Hindlimb muscle (tissue), 1 donor: ENCODE measurements around the gene POLR2A. TPM values are rescaled to one million over a fixed set of nuclear protein-coding genes. Genes with fewer than 3 reads are reported as not detected.
A peak's percentile ranks its signal among the peaks of the same experiment; 100 is the strongest.

Experiments used
- DNase-seq: peaks from one replicate; pipeline ENCODE4 v3.0.0-alpha.2; 2013
- polyA plus RNA-seq: library from polyadenylated mRNA; unstranded; fragments of 120-200 nt; gene quantifications from one replicate; pipeline ENCODE4 v1.2.1, GENCODE V29; 2013; ENCODE audit not compliant: insufficient read length

Gene POLR2A
- polyA plus RNA-seq, result 70.0 TPM

DNA sequence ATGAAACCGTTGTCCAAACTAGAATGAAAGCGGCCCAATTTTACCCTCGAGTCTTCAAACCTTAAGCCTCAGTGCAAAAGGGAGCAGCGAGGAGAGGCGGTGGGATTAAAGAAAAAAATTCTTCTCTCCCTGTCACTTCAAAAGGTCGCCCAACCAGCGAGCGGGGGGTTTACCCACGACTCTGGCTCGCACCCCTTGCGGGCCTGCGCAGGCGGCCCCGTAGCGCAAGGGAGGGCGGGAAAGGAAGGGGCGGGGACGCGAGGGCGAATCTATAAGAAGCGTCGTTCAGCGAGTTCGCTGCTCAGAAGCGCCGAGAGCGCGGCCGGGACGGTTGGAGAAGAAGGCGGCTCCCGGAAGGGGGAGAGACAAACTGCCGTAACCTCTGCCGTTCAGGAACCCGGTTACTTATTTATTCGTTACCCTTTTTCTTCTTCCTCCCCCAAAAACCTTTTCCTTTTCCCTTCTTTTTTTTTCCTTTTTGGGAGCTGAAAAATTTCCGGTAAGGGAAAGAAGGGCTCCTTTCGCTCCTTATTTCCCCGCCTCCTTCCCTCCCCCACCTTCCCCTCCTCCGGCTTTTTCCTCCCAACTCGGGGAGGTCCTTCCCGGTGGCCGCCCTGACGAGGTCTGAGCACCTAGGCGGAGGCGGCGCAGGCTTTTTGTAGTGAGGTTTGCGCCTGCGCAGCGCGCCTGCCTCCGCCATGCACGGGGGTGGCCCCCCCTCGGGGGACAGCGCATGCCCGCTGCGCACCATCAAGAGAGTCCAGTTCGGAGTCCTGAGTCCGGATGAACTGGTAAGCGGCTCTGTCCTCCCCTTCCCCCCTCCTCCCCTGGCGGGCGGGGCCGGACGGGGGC lies at the start of gene POLR2A:
TSS of gene POLR2A (plus strand) at position 300 of the 852 bp plus-strand sequence.
- DNase-seq, result peak; percentile 99

DNA sequence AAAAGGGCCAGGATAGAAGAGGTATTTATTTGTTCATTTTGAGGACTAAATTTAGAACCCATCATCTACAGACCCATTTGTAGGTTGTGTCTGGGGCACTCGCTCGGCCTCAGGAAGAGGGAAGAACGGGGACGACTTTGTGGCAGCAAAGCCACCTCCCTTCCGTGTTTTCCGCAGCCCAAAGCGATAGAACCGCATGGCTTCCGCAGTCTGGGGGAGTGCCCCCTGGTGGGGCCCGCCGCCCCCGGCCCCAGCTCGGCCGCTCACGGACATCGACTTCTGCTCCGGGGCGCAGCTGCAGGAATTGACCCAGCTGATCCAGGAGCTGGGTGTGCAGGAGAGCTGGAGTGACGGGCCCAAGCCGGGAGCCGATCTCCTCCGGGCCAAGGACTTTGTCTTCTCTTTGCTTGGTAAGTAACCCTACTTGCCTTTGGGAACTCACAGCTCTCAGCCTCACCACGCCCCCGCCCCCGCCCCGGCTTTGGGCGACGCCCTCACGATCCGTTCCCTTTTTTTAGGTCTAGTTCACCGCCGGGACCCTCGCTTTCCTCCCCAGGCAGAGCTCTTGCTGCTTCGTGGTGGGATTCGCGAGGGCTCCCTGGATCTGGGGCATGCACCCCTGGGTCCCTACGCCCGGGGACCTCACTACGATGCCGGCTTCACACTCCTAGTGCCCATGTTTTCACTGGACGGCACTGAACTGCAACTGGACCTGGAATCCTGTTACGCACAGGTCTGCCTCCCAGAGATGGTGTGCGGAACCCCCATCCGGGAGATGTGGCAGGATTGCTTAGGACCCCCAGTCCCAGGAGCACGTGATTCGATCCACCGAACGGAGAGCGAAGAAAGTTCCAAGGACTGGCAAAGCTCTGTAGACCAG lies 48.2 kb upstream of the POLR2A start:
- DNase-seq, result no peak

DNA sequence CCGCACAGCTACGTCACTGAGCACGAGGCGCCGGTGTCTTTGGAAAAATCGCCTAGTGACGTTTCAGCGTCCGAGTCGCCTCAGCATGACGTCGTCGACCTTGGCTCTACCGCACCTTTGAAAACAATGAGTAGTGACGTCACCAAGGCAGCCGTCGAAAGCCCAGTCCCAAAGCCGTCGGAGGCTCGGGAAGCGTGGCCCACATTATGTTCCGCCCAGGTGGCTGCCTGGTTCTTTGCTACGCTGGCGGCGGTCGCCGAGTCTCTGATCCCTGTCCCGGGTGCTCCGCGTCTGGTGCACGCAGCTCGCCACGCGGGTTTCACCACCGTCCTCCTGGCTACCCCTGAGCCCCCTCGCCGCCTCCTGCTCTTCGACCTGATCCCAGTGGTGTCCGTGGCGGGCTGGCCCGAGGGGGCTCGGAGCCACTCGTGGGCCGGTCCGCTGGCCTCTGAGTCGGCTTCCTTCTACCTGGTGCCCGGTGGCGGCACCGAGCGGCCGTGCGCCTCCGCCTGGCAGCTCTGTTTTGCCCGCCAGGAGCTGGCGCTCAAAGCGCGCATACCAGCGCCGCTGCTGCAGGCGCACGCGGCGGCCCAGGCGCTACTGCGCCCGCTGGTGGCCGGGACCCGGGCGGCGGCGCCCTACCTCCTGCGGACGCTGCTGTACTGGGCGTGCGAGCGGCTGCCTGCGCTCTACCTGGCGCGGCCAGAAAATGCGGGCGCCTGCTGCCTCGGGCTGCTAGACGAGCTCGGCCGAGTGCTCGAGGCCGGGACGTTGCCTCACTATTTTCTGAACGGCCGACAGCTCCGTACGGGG lies 47.4 kb upstream of the POLR2A start:
- DNase-seq, result peak; percentile 82

DNA sequence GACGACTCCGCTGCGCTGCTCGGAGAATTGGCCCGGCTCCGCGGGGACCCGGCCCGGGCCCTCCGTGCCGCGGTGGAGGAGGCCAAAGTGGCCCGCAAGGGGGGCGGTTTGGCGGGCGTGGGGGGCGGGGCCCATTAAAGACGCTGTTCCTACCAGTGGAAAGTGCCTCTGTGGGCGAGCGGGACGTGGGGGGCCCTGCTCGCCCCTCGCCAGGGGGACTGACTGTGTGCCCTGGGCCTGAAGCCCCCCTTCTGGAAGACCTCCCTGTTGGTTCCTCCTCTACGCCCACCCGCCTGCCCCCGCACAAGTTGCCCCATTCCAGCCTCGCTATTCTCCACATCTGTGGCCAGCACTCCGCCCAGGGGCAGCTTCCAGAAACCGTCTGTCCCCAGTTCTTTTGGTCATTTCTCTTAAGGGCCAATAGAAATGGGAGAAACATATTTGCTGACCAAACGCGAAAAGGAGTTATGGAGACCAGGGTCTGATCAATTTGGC lies 46.8 kb upstream of the POLR2A start:
- no peak for DNase-seq

DNA sequence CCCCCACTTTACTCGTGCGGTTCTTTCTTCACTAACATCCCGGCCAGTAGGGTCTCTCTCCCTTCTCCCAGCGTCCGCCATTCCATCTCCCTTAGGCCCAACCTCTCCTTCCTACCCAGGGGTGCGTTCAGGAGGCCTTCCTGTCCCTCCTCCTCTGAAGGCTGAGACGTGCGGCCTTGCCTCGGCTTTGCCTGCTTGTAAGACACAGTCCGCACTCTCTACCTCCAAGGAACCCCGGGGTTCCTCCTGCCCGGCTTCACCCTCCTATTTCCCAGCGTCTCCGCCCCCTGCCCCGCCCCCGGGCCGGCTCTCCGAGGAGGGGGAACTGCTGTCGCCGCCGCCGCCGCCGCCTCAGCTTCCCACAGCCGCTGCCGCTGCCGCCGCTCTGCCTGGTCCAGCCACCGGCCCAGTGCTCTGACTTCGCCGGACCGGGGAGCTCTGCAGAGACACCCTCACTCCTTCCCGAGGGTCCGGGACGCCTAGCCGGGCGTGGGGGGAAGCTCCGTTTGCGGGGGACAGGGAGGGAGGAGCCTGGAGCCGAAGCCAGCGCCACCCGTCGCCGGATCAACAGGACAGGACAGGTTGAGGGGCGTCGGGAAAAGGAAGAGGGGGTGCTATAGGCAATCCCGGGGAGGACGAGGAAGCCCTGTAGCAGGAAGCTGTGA lies 46.1 kb upstream of the POLR2A start:
- DNase-seq, result no peak

DNA sequence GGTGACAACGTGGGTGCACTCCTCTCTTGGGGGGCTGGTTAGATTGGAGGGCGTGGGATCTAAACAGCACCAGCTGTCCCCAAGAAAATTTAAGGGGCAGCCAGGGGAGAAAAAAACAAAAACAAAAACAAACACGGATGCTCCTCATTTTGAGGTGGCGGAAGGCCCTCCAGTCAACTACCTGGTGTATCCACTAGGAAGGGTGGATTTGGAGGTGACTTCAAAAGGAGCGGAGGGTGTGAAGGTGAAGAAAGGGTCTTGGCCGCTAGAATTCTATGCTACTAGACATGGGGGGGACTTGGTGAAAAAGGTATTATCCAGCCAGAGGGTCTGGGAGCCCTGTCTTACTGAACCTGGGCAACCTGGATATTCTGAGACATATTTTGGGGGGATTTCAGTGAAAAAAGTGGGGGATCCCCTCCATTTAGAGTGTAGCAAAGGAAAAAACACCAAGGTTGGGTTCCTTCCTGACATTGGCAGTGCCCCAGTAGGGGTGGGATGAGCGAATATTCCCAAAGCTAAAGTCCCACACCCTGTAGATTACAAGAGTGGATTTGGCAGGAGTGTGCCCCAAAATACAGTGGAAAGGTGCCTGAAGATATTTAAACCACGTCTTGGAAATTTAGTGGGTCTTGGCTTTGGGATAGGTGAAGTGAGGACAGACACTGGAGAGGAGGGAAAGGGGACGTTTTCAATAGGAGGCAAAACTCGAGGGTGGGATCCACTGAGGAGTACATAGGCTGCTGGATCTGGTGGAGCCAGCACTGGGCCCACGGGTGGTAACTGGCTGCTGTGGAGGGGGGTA lies 45.3 kb upstream of the POLR2A start:
- no peak for DNase-seq

DNA sequence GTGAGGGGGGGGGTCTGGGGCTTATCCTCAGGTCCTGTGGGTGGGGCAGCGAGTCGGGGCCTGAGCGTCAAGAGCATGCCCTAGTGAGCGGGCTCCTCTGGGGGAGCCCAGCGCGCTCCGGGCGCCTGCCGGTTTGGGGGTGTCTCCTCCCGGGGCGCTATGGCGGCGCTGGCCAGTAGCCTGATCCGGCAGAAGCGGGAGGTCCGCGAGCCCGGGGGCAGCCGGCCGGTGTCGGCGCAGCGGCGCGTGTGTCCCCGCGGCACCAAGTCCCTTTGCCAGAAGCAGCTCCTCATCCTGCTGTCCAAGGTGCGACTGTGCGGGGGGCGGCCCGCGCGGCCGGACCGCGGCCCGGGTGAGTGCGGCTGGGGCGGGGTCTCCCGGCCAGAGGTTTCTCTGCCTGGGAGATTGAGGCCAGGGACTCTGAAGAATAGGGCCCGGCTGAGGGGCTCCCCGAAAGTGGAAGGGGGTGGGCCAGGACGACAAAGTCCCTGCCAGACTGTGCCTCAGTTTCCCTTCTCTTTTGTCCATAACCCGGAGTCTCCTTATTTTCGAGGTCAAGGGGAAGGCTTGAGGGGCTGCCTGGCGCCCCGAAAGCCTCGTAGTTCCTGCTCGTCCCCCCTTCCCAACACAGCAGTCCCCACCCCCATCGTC lies 44.6 kb upstream of the POLR2A start, which contains the start of gene FGF11:
TSS of gene FGF11 (plus strand) at position 51 of the 651 bp plus-strand sequence. CDS start at position 160, 109 bp downstream.
- no peak for DNase-seq

DNA sequence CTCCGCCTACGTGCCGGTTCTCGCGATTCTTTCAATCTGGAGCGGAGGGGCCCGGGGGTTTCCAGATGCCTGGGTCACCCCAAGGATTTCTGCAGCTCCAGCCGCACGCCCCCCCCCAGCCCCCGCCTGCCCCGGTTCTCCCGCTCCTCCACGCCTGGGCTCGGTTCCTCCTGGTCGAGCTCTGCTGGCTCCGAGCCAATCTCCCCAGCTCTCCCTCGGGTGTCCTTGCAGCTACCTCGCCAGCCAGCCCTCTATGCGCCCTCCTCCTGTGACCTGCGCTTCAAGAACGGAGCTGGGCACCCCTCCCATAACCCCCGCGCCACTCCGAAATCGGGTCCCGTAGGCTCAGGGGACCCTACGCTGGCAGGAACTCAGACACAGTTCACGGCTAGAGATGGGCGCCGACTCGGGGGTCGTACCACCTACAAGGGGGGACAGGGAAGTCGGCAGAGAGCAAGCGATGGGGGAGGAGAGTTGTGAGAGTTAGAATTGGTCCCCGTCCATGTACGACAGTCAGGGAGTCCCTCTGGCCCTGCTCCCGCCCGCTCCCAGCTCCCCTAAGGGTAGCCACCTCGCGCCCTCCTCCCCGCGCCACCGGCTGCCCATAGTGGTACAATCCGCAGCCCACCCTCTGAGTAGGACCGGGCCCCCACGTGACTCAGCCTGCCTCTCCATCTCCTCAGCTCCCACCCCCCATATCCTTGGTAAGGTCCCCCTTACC lies 43.9 kb upstream of the POLR2A start:
- DNase-seq, result peak; percentile 56

DNA sequence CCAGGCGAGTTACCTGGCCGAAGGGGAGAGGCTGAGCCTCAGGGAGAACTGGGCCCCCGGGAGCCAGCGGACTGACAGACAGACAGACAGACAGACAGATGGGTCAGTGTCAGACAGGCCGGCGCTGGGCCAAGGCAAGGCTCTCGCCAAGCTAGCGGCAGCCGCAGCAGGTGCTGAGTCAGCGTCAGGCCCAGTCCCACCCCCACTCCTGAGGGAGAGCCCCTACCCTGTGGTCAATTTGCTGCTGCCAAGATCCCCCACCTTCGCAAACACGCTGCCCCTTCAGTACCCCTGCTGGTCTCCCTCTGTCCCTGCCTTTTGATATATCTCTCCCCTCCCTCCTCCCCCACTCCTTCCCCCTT lies 43.4 kb upstream of the POLR2A start:
- DNase-seq, result no peak

DNA sequence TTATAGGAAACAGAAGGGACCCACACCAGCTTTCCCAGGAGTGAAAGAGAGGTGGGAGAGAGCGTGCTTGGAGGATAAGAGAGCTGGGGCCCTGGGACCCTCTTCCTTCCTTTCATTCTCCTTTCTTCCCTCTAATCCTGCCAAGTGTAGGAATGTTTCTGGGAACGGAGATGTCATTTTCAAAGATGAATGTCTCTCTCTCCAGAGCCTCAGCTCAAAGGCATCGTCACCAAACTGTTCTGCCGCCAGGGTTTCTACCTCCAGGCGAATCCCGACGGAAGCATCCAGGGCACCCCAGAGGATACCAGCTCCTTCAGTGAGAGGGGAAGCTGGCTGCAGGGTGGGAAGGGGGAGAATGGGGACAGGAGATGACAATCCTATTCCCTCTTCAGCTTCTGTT lies 42.9 kb upstream of the POLR2A start:
- no peak for DNase-seq

DNA sequence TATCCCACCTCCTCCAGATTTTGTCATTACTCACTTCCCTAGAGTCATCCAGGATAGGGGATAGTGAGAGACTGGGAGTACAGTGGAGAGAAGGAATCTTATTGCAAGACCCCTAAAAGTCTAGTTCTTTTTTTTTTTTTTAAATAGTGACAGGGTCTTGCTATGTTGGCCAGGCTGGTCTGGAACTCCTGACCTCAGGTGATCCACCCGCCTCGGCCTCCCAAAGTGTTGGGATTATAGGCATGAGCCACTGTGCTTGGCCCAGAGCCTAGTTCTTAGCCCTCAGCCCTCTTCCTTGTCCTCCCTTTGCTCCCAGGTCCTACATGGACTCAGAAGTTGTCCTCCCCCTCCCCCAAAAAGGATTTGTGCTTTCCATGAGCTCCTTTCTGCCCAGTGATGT lies 42.0 kb upstream of the POLR2A start:
- DNase-seq, result no peak

DNA sequence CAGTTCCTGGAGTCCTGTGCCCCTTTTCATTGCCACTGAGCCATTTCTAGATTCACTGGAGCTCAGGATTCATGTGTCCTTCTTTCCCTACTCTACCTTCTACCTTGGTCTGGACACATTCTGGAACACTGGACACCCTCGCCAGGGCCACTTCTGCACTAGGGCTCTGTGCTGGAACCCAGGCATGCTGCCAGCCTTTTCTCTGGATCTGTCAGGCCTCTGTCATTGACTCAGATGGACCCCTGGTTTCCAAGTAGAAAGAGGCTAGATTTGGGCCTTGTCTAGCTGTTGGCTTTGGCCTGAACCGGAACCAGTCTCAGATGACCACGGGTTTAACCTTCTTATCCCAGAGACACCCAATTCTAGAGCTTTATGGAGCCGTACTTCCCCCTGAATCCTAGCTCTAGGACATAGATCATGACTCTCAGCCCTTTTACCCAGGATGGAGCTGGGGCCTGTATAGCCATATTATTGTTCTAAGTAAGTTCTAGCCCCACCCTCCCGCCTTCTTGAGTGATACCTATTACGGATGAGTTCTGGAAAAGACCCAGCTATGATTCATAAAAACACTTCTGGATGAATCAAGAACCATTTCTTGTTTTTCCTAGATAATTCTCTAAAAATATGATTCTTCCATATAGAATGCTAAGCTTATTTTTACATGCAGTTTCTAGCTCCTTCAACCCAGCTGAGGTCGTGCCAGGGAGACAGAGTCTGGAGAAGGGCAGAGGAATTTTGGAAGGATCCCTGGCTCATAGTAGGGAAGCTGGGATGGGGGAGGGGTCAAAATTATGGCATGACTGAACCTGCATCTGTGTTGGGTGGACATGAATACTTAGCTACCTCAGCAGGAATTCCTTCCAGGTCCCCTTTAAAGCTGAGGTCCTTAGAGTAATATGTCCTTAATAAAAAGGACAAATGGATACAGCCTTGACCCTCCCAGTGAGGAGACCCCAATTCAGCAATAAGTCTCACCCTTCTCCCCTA lies 40.4 kb upstream of the POLR2A start:
- no peak for DNase-seq

DNA sequence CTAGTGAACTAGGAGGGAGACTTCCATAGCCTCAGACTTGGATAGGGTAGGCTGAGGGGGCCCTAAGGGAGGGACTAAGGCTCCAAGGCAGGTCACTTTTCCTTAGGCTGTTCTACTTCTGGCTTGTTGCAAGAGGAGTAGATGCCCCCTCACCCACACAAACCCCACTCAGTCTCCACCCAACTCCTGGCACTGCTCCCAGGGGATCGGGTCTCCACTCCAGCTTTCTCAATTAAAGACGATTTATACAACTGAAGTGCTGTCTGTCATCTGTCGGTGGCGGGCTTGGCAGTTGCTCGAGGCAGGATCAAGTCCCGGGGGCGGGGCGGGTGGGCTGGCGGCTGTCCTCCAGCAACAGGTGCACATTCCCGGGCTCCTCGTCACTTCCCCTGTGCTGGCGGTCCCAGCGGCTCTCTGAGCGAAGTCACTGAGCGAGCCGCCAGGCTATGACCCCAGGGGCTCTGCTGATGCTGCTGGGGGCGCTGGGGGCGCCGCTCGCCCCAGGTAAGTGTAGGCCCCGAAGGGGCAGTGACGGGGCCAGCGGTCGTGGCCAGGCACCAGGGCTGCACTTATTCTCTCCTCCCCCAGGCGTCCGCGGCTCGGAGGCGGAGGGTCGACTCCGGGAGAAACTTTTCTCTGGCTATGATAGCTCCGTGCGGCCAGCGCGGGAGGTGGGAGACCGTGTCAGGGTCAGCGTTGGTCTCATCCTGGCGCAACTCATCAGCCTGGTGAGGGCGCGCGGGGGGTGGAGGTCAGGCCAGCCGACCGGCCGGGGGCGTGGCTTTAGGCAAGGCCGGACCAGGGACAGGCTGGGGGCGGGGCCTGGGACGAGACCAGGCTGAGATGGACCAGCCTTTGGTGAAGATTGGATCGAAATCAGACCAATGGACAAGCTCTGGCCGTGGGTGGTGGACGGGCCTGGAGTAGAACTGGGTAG lies 39.2 kb upstream of the POLR2A start, which contains the start of gene CHRNB1:
TSS of gene CHRNB1 (plus strand) at position 380 of the 937 bp plus-strand sequence. CDS start at position 447, 67 bp downstream.
- DNase-seq, result no peak

DNA sequence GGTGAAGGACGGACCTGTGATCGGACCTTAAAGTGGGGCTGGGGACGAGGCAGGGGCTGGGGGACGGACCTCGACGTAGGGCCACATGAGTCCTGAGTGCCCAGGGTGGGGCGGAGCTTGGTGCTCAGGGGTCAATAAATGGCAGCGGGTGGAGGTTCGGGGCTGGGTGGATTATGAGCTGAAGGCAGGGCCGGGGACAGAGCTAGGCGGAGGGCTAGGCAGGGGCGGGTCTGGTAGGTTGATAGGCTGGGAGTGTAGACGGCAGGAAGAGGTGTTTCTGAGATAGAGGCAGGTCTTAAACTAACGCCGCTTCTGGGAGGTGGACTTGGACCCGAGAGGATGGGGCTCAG lies 38.6 kb upstream of the POLR2A start:
- DNase-seq, result no peak

DNA sequence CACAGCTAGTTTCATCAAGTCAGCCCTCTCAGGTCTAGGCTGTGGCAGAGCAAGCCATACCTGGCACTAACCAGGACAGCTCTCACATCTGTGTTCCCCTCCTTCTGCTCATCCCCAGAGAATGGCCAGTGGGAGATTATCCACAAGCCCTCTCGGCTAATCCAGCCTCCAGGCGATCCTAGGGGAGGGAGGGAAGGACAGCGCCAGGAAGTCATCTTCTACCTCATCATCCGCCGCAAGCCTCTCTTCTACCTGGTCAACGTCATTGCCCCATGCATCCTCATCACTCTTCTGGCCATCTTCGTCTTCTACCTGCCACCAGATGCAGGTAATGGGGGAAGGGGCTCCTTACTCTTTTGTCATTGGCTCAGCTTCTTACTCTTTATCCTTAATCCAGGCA lies 35.7 kb upstream of the POLR2A start:
- no peak for DNase-seq

DNA sequence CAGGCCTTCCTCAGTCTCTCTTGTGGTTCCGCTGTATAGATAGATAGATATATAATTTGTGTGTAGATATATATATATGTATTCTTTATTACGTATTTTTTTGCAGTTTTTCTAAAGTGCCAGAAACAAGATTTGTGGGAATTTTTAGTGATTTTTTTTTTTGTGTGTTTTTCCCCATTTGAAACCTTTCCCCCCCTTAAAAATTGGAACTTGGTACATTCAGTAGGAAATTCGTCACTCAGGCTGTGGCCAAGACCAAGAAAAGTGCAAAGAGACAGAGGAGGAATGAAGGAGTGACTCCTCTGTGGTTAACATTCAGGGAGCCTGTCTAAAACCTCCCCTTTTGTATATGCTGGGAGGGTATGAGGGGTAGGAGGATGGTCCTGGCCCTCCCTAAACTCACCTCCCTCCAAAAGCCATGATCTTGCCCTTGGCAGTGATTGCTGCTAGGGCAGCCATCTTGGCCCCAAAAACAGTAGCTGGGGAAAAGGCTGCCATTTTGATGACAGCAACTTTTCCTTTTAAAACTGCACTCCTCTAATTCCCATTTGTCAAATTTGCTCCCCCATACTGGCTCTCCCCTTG lies 24.1 kb upstream of the POLR2A start:
- no peak for DNase-seq
